Left colon (tissue), 2 donors: ENCODE measurements around the gene POFUT2. TPM values are rescaled to one million over a fixed set of nuclear protein-coding genes. Genes with fewer than 3 reads are reported as not detected.

Experiments used
- ATAC-seq: fragments of 200-7000 bp; cut with Tn5 transposase; one replicate; pipeline ENCODE4 v1.9.1; 2020; ENCODE audit warnings: mild to moderate bottlenecking, moderate library complexity
- DNase-seq, 2 donors: peaks; one replicate each; pipeline ENCODE4 v3.0.0-alpha.2; 2020
- intact Hi-C, 2 donors: fragments of 100-400 bp; cut with DNase I in 1 of 2; cut with micrococcal nuclease in 1 of 2; formaldehyde crosslinking; loops; one replicate each; pipeline versions ENCODE4 v1.11.2 to v1.14.0; 2022; cut with DNase I, micrococcal nuclease
- total RNA-seq, 2 donors: library from RNA; stranded (reverse); fragmentation: NEBNext Ultra II Directional; extraction: Animal tissue kit (Norgen Biotek cat#: 25700); gene quantifications; one replicate each; pipeline ENCODE4 v1.2.1, GENCODE V29; 2021
- donor health status: DM: no; HTN: no; CAD: no.
- donor health status: DM: yes; HTN: yes; CAD: no.

Gene POFUT2
- total RNA-seq, 2 donors from 2014 or later: 21.7 to 26.1 TPM

- intact Hi-C loops: loop anchor here (5.0 kb wide), 2 partner anchors 145 to 150 kb away; no protein-coding TSS in a partner anchor
- DNase-seq (peak in 1 of 2 donors; percentile 15), ATAC-seq (no peak)
These were observed 4.1 kb upstream of the POFUT2 start for GRCh38 chr21:45291613-45292398.

GRCh38 chr21:45290948-45291612, 3.4 kb upstream of the POFUT2 start:
- DNase-seq (no peak), ATAC-seq (no peak)
- intact Hi-C loops: loop anchor here (5.0 kb wide), 2 partner anchors 146 to 151 kb away; no protein-coding TSS in a partner anchor

DNA sequence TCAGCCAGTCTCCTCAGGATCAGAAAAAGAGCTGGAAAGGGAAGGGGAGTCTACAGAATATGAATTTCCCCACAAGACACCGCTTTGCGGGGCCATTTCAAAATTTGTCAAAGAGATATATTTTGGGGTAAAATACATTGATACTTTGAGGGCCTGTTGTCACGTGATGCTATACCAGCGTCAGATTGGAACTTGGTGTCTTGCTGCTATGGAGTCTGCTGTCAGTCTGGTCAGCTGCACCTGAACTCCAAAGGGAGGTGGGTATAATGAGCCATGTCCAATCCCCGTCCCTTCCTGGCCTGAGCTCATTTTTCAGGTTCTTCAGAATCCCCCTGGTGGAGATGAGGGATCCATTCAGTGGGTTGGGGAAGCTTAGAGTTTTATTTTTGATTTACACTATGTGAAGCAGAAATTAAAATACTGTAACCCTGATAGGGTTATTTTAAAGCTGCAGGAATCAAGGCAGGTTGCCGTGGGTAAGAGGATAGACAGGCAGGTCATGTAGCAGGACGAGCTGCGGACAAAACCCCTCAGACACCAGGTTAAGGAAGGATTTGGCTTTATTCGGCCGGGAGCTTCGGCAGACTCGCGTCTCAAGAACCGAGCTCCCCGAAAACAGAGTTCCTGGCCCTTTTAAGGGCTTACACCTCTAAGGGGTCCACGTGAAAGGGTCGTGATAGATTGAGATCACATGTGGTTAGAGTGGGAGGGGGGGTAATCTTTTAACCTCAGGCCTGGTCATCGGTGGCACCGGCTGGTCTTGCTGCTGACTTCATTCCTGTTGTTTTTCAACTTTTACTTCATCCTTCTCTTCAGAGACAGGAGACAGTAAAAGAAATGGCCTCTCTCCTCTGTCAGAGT, 2.2 kb upstream of the POFUT2 start:
- DNase-seq: no peak
- intact Hi-C loops: loop anchor here (5.0 kb wide), 2 partner anchors 147 to 152 kb away; no protein-coding TSS in a partner anchor
- no peak for ATAC-seq

- DNase-seq: no peak
- ATAC-seq: no peak
- intact Hi-C loops: no loop called here
These were observed 1.4 kb upstream of the POFUT2 start for GRCh38 chr21:45289134-45289533.

- intact Hi-C loops: no loop called here
- peak in 1 of 2 donors; percentile 39 for DNase-seq
- peak; percentile 33 for ATAC-seq
These were observed 746 bp upstream of the POFUT2 start for GRCh38 chr21:45288441-45288841.

- ATAC-seq (no peak), DNase-seq (peak; percentile 24 to 43)
- intact Hi-C loops: no loop called here
These were observed 841 bp downstream of the POFUT2 start for GRCh38 chr21:45286671-45287437.

GRCh38 chr21:45285266-45285931, 2.3 kb downstream of the POFUT2 start:
- no peak for ATAC-seq
- intact Hi-C loops: no loop called here
- peak in 1 of 2 donors; percentile 3 for DNase-seq

- DNase-seq (no peak), ATAC-seq (no peak)
- intact Hi-C loops: no loop called here
These were observed 3.3 kb downstream of the POFUT2 start for GRCh38 chr21:45284456-45284741.

DNA sequence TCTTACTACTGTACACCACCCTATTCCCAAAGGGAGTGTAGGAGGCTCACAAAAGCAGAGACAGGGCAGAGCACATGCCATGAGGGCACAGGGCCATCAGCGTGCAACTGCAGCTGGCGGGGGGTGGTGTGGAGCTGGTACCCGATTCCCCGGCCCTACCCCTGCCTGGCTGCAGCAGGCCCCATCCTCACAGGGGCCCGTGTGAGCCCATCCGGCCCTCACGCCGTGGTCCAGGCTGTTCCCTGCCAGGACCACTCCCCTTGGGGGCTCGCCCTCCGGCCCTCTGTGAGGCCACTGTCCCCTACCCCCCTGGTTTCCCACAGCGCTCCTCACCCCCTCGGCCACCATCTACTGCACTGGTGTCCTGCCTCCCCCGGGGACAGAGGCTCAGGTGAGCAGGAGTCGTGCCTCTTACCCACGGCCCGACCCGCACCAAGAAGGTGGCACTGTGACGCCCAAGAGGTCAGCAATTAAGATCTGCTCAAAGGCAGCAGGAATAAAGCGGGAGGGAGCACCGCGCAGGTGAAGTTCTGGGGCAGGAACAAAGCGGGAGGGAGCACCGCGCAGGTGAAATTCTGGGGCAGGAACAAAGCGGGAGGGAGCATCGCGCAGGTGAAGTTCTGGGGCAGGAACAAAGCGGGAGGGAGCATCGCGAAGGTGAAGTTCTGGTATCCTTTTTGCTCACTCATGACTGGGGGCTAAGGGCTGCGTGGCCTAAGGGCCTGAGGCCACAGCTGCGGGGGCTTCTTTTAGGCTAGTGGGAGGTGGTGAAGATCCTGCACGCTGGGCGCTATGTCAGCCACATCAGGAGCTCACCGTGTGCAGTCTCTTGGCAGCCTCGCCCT, 3.9 kb downstream of the POFUT2 start:
- ATAC-seq (no peak), DNase-seq (peak in 1 of 2 donors; percentile 24)
- intact Hi-C loops: no loop called here

- intact Hi-C loops: no loop called here
- DNase-seq: peak in 1 of 2 donors; percentile 19
- no peak for ATAC-seq
These were observed 4.6 kb downstream of the POFUT2 start for GRCh38 chr21:45283035-45283610.

DNA sequence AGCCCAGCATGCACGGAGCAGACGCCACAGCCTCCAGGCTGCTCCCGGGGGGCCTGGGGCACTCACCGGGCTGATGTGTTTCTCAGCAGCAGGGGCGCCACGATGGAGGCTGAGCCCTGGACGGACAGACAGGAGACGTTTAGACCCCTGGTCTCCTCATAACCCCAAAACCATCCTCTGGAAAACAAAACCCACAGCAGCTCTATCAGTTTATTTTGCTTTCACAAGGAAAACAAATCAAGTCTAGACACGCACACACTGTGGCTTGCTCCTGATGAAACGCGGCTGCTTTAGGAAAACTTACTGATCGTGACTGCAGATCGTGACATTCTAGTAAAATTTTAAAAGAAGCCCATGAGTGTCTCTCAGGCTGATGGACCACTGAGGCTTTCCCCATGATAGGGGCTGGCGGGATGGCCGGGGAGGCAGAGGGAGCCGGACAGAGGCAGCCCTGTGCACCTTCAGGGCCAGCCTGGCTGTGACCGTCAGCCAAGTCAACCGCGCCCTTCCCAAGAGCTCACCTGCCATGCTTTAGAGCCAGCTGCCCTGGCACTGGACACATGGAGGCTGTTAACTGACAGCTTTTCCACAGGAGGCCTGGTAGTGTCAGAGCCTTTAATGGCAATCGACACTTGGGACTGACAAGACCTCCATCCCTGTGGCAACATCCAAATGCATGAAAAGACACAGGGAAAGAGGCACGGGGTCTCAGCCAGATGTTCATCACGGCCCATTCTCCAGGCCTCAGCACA, 5.2 kb downstream of the POFUT2 start:
- DNase-seq (no peak), ATAC-seq (no peak)
- intact Hi-C loops: no loop called here

DNA sequence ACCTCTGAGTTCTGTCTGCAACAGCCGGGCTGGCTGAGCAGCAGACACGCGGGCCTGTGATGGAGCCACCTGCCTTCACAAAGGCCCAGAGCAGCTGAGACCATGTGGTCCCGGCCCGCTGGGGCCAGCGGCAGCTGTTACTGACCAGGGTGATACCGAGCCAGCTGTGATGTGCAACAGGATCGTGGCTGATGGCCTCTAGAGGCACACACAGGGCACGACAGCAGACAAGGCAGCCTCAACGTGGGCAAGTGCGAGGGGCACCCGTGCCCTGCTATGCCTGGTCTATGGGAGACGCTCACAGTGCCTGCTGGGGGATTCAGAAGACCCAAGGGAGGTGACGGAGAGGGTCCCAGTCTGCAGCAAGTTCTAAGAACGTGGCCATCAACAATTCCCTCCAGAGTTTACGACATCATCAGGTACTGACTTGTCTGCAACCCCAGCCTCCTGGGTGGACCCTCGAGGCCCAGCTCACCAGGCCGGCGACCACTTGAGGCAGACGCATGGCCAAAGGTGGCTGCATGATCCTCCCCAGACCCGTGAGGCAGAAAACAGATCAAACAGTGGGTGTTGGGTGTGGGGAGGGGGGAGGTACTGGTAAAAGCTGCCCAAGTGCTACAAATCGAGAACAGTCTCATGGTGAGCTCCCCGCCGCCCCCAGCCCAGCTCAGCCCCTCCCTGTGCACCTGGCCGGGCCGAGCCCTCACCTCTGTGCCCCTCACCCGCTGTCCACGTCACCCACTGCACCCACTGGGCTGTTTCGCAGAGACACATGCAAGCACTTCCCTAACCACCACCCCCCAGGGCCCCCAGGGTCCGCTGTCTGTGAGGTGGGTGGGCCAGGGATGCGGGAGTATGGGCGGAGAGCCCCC, 6.0 kb downstream of the POFUT2 start:
- DNase-seq (peak in 1 of 2 donors; percentile 19), ATAC-seq (no peak)
- intact Hi-C loops: no loop called here

DNA sequence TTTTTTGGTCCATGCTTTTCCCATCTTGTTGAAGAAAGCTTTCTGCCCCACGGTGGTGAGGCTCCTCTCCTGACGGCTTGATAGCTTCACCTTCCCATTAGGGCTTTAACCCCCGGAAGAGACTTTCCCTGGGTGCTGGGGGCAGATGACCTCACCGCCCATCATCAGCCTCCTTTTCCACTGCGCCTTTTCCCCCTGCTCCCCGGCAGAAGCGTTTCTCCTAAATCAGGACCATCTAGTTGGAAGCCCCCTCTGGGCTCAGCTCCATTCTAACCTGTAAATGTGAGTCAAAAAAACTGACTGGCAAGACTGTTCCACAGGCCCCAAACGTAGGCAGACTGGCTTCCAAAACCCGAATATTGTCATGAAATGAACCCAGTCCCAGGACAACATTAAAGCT, 6.7 kb downstream of the POFUT2 start:
- DNase-seq (no peak), ATAC-seq (no peak)
- intact Hi-C loops: no loop called here

DNA sequence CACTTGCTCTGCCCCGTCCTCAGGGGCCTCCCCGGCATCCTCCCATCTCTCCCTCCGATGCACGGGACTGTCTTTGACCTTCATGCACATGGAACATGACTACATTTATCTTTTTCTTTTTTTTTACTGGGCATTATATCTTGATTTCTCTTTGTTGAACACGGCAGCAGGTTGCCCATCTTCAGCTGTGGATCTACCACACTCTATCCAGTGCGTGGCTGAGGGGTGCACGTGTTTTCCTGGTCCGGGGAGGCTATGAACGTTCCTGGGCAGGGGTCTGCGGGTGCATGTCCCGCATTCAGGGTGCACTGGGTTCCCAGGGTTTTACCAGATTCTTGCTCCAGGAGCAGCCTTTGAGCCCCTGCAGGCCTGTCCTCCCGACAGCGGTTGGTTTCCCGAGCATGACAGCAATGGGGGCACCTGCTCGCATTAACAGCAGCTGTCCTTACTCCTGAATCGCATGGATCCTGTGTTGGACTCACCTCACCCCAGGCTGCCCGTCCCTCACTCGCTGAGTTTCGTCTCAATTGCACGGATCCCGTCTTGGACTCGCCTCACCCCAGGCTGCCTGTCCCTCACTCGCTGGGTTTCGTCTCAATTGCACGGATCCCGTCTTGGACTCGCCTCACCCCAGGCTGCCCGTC, 7.4 kb downstream of the POFUT2 start:
- intact Hi-C loops: no loop called here
- DNase-seq (no peak), ATAC-seq (no peak)
